HCT116 (cell line): ENCODE measurements around the gene SEMA6A.

Source experiments
- CBX3 ChIP-seq: IDR thresholded peaks from 2 replicates; pipeline ENCODE4 v1.6.1; 2012; ENCODE audit warnings: low read depth
- CEBPB ChIP-seq: IDR thresholded peaks from 2 replicates; pipeline ENCODE4 v1.6.1; 2012; ENCODE audit warnings: low read depth
- EZH2phosphoT487 ChIP-seq: fragments of 200-600 bp; IDR thresholded peaks from 2 replicates; pipeline ENCODE4 v1.6.1; 2018; ENCODE audit warnings: antibody characterized with exemption, borderline replicate concordance
- POLR2A ChIP-seq: IDR thresholded peaks from 2 replicates; pipeline ENCODE4 v1.7.0; 2011; ENCODE audit warnings: borderline replicate concordance; ENCODE audit not compliant: insufficient read depth, insufficient read length; ENCODE audit errors: extremely low read depth
- POLR2AphosphoS5 ChIP-seq: IDR thresholded peaks from 2 replicates; pipeline ENCODE4 v1.6.1; 2011; ENCODE audit warnings: mild to moderate bottlenecking, low read depth, low read length, moderate library complexity
- SIN3A ChIP-seq: IDR thresholded peaks from 2 replicates; pipeline ENCODE4 v1.6.1; 2012; ENCODE audit warnings: low read depth
- SP1 ChIP-seq: IDR thresholded peaks from 2 replicates; pipeline ENCODE4 v1.6.1; 2012; ENCODE audit warnings: low read depth
- SRF ChIP-seq: IDR thresholded peaks from 2 replicates; pipeline ENCODE4 v1.6.1; 2012; ENCODE audit warnings: low read depth
- TCF7L2 ChIP-seq: IDR thresholded peaks from 2 replicates; pipeline ENCODE4 v1.7.0; 2011; ENCODE audit warnings: borderline replicate concordance, inconsistent platforms; ENCODE audit not compliant: insufficient read depth, insufficient read length; ENCODE audit errors: extremely low read depth
- ZFX ChIP-seq: fragments of 450-650 bp; IDR thresholded peaks from 2 replicates; pipeline ENCODE4 v1.6.1; 2017
- TF ChIP-seq, protein P1 (sequence below), 3 experiments: fragments of 200-600 bp in 1 of 3; sonication (generic) in 1 of 3; IDR thresholded peaks in 2 of 3; conservative IDR thresholded peaks in 1 of 3; 2 replicates each; pipeline ENCODE4 v1.5.1; 2012 to 2017; ENCODE audit warnings: low read depth in 2 of 3, low read length in 2 of 3, antibody characterized with exemption in 1 of 3, borderline replicate concordance in 1 of 3, control low read depth in 1 of 3, mild to moderate bottlenecking in 1 of 3, mixed read lengths in 1 of 3, mixed run types in 1 of 3, moderate library complexity in 1 of 3; ENCODE audit not compliant: insufficient read depth in 1 of 3
- TF ChIP-seq, protein P2 (sequence below): IDR thresholded peaks from 2 replicates; pipeline ENCODE4 v1.6.1; 2011; ENCODE audit warnings: mild to moderate bottlenecking, low read length, moderate library complexity; ENCODE audit not compliant: insufficient replicate concordance; ENCODE audit errors: extremely low read depth
- TF ChIP-seq, protein P3 (sequence below): IDR thresholded peaks from 2 replicates; pipeline ENCODE4 v1.6.1; 2012

DNA sequence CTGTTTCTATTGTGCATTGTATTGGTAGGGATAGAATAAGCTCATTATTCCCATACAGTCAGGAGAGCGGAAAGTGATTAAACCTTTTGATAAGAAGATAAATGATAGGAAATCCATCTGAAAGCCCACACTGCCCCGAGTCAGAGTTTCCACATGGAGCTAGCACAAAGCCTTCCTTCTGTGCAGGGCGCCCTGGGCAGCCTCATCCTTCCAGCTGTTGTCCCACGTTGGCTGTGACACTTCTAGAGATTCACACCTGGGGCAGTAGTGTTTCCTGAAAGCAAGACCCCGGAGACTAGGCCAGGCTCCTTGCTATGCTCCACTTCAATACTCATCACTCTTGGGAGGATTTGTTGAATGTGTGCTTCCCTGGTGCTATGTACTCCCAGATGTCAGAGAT, 172.4 kb downstream of the SEMA6A start:
- TF ChIP-seq SRF (no peak), POLR2A (no peak), CEBPB (no peak), TCF7L2 (no peak), SP1 (no peak), ZFX (no peak), POLR2AphosphoS5 (no peak), CBX3 (no peak), EZH2phosphoT487 (no peak), SIN3A (no peak)
- TF ChIP-seq, protein P1, sequence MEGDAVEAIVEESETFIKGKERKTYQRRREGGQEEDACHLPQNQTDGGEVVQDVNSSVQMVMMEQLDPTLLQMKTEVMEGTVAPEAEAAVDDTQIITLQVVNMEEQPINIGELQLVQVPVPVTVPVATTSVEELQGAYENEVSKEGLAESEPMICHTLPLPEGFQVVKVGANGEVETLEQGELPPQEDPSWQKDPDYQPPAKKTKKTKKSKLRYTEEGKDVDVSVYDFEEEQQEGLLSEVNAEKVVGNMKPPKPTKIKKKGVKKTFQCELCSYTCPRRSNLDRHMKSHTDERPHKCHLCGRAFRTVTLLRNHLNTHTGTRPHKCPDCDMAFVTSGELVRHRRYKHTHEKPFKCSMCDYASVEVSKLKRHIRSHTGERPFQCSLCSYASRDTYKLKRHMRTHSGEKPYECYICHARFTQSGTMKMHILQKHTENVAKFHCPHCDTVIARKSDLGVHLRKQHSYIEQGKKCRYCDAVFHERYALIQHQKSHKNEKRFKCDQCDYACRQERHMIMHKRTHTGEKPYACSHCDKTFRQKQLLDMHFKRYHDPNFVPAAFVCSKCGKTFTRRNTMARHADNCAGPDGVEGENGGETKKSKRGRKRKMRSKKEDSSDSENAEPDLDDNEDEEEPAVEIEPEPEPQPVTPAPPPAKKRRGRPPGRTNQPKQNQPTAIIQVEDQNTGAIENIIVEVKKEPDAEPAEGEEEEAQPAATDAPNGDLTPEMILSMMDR (IDR thresholded peaks at IDR 0.05 in 2 of 3, conservative IDR thresholded peaks at IDR 0.05 in 1 of 3; ENCODE audit: borderline replicate concordance in 1 of 3, insufficient read depth in 1 of 3, low read depth in 2 of 3, low read length in 2 of 3): no peak
- TF ChIP-seq, protein P2, sequence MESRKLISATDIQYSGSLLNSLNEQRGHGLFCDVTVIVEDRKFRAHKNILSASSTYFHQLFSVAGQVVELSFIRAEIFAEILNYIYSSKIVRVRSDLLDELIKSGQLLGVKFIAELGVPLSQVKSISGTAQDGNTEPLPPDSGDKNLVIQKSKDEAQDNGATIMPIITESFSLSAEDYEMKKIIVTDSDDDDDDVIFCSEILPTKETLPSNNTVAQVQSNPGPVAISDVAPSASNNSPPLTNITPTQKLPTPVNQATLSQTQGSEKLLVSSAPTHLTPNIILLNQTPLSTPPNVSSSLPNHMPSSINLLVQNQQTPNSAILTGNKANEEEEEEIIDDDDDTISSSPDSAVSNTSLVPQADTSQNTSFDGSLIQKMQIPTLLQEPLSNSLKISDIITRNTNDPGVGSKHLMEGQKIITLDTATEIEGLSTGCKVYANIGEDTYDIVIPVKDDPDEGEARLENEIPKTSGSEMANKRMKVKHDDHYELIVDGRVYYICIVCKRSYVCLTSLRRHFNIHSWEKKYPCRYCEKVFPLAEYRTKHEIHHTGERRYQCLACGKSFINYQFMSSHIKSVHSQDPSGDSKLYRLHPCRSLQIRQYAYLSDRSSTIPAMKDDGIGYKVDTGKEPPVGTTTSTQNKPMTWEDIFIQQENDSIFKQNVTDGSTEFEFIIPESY: no peak
- TF ChIP-seq, protein P3, sequence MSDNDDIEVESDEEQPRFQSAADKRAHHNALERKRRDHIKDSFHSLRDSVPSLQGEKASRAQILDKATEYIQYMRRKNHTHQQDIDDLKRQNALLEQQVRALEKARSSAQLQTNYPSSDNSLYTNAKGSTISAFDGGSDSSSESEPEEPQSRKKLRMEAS: no peak
